Panc1 (cell line): ENCODE results near the gene ADAM10. TPM values are rescaled to one million over a fixed set of nuclear protein-coding genes. Genes with fewer than 3 reads are reported as not detected.
A peak's percentile ranks its signal among the peaks of the same experiment; 100 is the strongest.

Experiments used
- ATAC-seq: fragments of 200-7000 bp; cut with Tn5 transposase; 2 replicates; pipeline ENCODE4 v1.9.1; 2020; ENCODE audit warnings: mild to moderate bottlenecking, moderate library complexity
- BruUV-seq: library from RNA; stranded (reverse); fragments of 400-500 nt; replicated peaks from 2 replicates; lab custom pipeline; 2021; lab: Mats Ljungman, UMichigan
- CTCF ChIA-PET: fragments of 300-600 bp; sonication (Branson Sonifier 250); formaldehyde crosslinking; loops from one replicate; lab custom pipeline; 2022; ENCODE audit warnings: antibody characterized with exemption; lab: Charles Lee
- POLR2A ChIA-PET: fragments of 300-600 bp; sonication (Branson Sonifier 250); formaldehyde crosslinking; loops from one replicate; lab custom pipeline; 2022; ENCODE audit warnings: antibody characterized with exemption; lab: Charles Lee
- DNase-seq: peaks from one replicate; pipeline ENCODE4 v3.0.0-alpha.2; 2010; ENCODE audit warnings: low read depth, low spot score
- H3K27ac ChIP-seq: 2 replicates; pipeline ENCODE4 v1.5.1; 2011; ENCODE audit warnings: mild to moderate bottlenecking, low read length, inconsistent platforms
- H3K27me3 ChIP-seq: fragments of 200-500 bp; sonication (Bioruptor generic); 2 replicates; pipeline ENCODE4 v1.6.0; 2014; ENCODE audit warnings: low read length, inconsistent platforms; ENCODE audit not compliant: control insufficient read depth, insufficient read depth
- H3K36me3 ChIP-seq: fragments of 200-500 bp; sonication (Bioruptor generic); 2 replicates; pipeline ENCODE4 v1.5.1; 2014; ENCODE audit warnings: inconsistent platforms, mild to moderate bottlenecking, low read length, moderate library complexity; ENCODE audit not compliant: control insufficient read depth, insufficient read depth
- H3K4me1 ChIP-seq: 2 replicates; pipeline ENCODE4 v1.5.1; 2011; ENCODE audit warnings: inconsistent platforms, mild to moderate bottlenecking, low read length, moderate library complexity; ENCODE audit not compliant: control insufficient read depth, insufficient read depth
- H3K4me3 ChIP-seq, 2 experiments: 2 replicates each; pipeline ENCODE4 v1.5.1; 2011 to 2012; ENCODE audit warnings: low read depth in 2 of 2, low read length in 2 of 2, mild to moderate bottlenecking in 2 of 2, inconsistent platforms in 1 of 2, moderate library complexity in 1 of 2
- H3K9me3 ChIP-seq: fragments of 200-500 bp; sonication (Bioruptor generic); 2 replicates; pipeline ENCODE4 v1.5.1; 2014; ENCODE audit warnings: low read depth, mild to moderate bottlenecking, inconsistent platforms, low read length, moderate library complexity; ENCODE audit not compliant: control insufficient read depth, insufficient read depth
- CTCF ChIP-seq: fragments of 450-650 bp; IDR thresholded peaks from 2 replicates; pipeline ENCODE4 v1.5.1; 2017; ENCODE audit warnings: mild to moderate bottlenecking
- POLR2AphosphoS5 ChIP-seq: IDR thresholded peaks from 2 replicates; pipeline ENCODE4 v1.6.1; 2012; ENCODE audit warnings: mild to moderate bottlenecking, low read depth, low read length, moderate library complexity
- REST ChIP-seq, 2 experiments: IDR thresholded peaks; 2 replicates each; pipeline ENCODE4 v1.6.1; 2011 to 2012; ENCODE audit warnings: low read depth in 2 of 2, control low read depth in 1 of 2, low read length in 1 of 2, mild to moderate bottlenecking in 1 of 2, moderate library complexity in 1 of 2; ENCODE audit not compliant: insufficient read depth in 1 of 2
- SIN3A ChIP-seq: IDR thresholded peaks from 2 replicates; pipeline ENCODE4 v1.6.1; 2012; ENCODE audit warnings: low read depth, mild to moderate bottlenecking, low read length, moderate library complexity, borderline replicate concordance; ENCODE audit not compliant: insufficient read depth
- TCF7L2 ChIP-seq: IDR thresholded peaks from 2 replicates; pipeline ENCODE4 v1.6.1; 2011; ENCODE audit warnings: mild to moderate bottlenecking, low read depth, low read length, inconsistent platforms
- in situ Hi-C: cut with HindIII; loops from 2 replicates; pipeline ENCODE4 v1.10.0; 2016; ENCODE audit warnings: low sequenced_read_pairs, low pct_unique_long_range_greater_than_20kb
- intact Hi-C: fragments of 100-400 bp; cut with micrococcal nuclease; formaldehyde crosslinking; loops from one replicate; pipeline ENCODE4 v1.10.0; 2022; ENCODE audit not compliant: unreplicated experiment
- total RNA-seq: library from RNA; stranded (reverse); gene quantifications from one replicate; pipeline ENCODE4 v1.2.1, GENCODE V29; 2021; ENCODE audit not compliant: unreplicated experiment

ADAM10 gene
- total RNA-seq, 1 experiment from 2014 or later, result 176 TPM

- no peak overlapping the region for H3K27ac ChIP-seq
Observed at GRCh38 chr15:58775402-58775801, 25.9 kb upstream of the ADAM10 start.

GRCh38 chr15:58773024-58773423 lies 23.5 kb upstream of the ADAM10 start:
- Histone ChIP-seq H3K4me3 (peak overlapping the region; percentile 70 to 90), H3K36me3 (no peaks in the 10 kb centered on the region; the same call in 1 of the 2 replicates), H3K27ac (peak overlapping the region; percentile 23; the same call in 1 of the 2 replicates), H3K27me3 (no peaks in the 10 kb centered on the region), H3K4me1 (peaks cover 18% of the 10 kb centered on the region), H3K9me3 (no peaks in the 10 kb centered on the region)
- in situ Hi-C loops (no loop called here), intact Hi-C loops (loop anchor here (5.0 kb wide), 1 partner anchor 159 kb away; the partner anchor contains the start of gene SLTM)
- ChIA-PET CTCF (interaction anchor here (0.6 kb wide), 1 partner anchor 23 kb away, joined by 9 read pairs; no protein-coding TSS in a partner anchor), POLR2A (no interaction called here)
- DNase-seq (no peak), ATAC-seq (no peak)
- BruUV-seq, result no TSS peak
- TF ChIP-seq POLR2AphosphoS5 (no peak), TCF7L2 (no peak), CTCF (no peak), SIN3A (no peak), REST (IDR thresholded peaks at IDR 0.05; ENCODE audit: insufficient read depth in 1 of 2, low read depth in 2 of 2, low read length in 1 of 2) (no peak)

More at GRCh38 chr15:58775402-58775801, 25.9 kb upstream of the ADAM10 start:
- DNase-seq (no peak), ATAC-seq (no peak)
- no peaks in the 10 kb centered on the region for H3K9me3 ChIP-seq
- no peaks in the 10 kb centered on the region; the same call in 1 of the 2 replicates for H3K36me3 ChIP-seq
- no peak overlapping the region for H3K4me3 ChIP-seq
- no TSS peak for BruUV-seq
- H3K4me1 ChIP-seq, result peaks cover 13% of the 10 kb centered on the region
- intact Hi-C loops (no loop called here), in situ Hi-C loops (no loop called here)
- H3K27me3 ChIP-seq, result no peaks in the 10 kb centered on the region
- ChIA-PET POLR2A (no interaction called here), CTCF (no interaction called here)
- TF ChIP-seq SIN3A (no peak), TCF7L2 (no peak), CTCF (no peak), REST (IDR thresholded peaks at IDR 0.05; ENCODE audit: insufficient read depth in 1 of 2, low read depth in 2 of 2, low read length in 1 of 2) (no peak), POLR2AphosphoS5 (no peak)
